C4-2B (cell line): ENCODE measurements around the gene KRT71.

Experiments
- CTCF ChIP-seq: fragments of 450-650 bp; conservative IDR thresholded peaks from 2 replicates; pipeline ENCODE4 v1.5.1; 2017; ENCODE audit warnings: mild to moderate bottlenecking
- ZFX ChIP-seq: fragments of 450-650 bp; IDR thresholded peaks from 2 replicates; pipeline ENCODE4 v1.6.1; 2017

- TF ChIP-seq CTCF (no peak), ZFX (no peak)
Observed at GRCh38 chr12:52541709-52542108, 11.2 kb downstream of the KRT71 start.
